HEK293 (cell line): ENCODE results near the gene UBE4B.

ENCODE experiments used
- CTCF ChIP-seq: fragments of 450-650 bp; formaldehyde crosslinking; IDR thresholded peaks from 2 replicates; pipeline ENCODE4 v1.5.1; 2016; ENCODE audit warnings: missing biosample characterization, missing genetic modification characterization
- REST ChIP-seq: fragments of 450-650 bp; formaldehyde crosslinking; IDR thresholded peaks from 2 replicates; pipeline ENCODE4 v1.5.1; 2016; ENCODE audit warnings: missing biosample characterization, missing genetic modification characterization
- ZFP41 ChIP-seq: fragments of 450-650 bp; formaldehyde crosslinking; IDR thresholded peaks from 2 replicates; pipeline ENCODE4 v1.5.1; 2016; ENCODE audit warnings: missing biosample characterization, missing genetic modification characterization, borderline replicate concordance
- ZNF23 ChIP-seq: fragments of 450-650 bp; formaldehyde crosslinking; IDR thresholded peaks from 2 replicates; pipeline ENCODE4 v1.5.1; 2016; ENCODE audit warnings: missing biosample characterization, missing genetic modification characterization, borderline replicate concordance
- ZNF24 ChIP-seq: fragments of 450-650 bp; formaldehyde crosslinking; IDR thresholded peaks from 2 replicates; pipeline ENCODE4 v1.5.1; 2016; ENCODE audit warnings: missing biosample characterization, missing genetic modification characterization
- ZNF830 ChIP-seq: fragments of 450-650 bp; IDR thresholded peaks from 2 replicates; pipeline ENCODE4 v1.5.0; 2018; ENCODE audit warnings: missing biosample characterization, missing genetic modification characterization, low read depth, mild to moderate bottlenecking, moderate library complexity

GRCh38 chr1:10106241-10106640 lies 73.5 kb downstream of the UBE4B start:
- no peak for TF ChIP-seq ZFP41 (tag by site-specific recombination)
- TF ChIP-seq CTCF (tag by site-specific recombination), result no peak
- no peak for TF ChIP-seq REST (tag by site-specific recombination)
- TF ChIP-seq ZNF24 (tag by site-specific recombination), result no peak
- no peak for TF ChIP-seq ZNF23 (tag by site-specific recombination)
- TF ChIP-seq ZNF830, result no peak
